ENCODE results near the gene TSACC.

DNA sequence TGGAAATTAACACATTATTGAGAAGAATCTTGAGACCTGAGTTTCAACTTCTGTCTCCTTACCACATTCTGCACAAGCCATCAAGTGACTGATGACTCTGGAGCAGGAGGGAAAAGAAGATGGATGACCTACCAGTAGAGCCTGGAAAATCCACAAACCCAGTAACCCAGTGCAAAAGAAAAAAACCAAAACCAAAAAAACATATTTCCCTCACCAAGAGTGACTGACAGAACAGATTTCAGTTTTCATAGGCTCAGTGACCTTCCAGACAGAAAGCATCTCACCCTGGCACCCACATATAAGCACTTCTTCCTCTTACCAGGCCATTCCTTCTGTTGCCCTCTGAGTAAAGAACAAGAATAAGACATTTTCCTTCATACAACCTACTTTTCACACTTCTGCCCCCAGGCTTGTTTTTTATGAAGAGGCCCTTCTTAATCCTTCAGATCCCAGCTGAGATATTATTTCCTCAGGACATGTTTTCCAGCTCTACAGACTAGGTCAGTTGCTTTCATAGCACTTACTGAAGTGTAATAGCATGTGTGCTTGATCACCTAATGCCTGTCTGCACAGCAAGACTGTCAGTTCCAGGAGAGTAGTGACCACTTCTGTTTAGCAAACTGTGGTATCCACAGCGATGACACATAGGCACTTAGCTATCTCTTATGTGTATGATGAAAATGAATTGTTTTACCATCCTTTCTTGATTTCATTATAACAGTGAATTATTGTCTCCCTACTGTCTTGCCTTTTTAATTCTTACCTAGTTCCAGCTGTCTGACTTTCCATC is 4.0 kb downstream of the TSACC start:
- TF ChIP-seq, protein P1, sequence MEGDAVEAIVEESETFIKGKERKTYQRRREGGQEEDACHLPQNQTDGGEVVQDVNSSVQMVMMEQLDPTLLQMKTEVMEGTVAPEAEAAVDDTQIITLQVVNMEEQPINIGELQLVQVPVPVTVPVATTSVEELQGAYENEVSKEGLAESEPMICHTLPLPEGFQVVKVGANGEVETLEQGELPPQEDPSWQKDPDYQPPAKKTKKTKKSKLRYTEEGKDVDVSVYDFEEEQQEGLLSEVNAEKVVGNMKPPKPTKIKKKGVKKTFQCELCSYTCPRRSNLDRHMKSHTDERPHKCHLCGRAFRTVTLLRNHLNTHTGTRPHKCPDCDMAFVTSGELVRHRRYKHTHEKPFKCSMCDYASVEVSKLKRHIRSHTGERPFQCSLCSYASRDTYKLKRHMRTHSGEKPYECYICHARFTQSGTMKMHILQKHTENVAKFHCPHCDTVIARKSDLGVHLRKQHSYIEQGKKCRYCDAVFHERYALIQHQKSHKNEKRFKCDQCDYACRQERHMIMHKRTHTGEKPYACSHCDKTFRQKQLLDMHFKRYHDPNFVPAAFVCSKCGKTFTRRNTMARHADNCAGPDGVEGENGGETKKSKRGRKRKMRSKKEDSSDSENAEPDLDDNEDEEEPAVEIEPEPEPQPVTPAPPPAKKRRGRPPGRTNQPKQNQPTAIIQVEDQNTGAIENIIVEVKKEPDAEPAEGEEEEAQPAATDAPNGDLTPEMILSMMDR (IDR thresholded peaks at IDR 0.05), result no peak
- TF ChIP-seq POLR2A (IDR thresholded peaks at IDR 0.05), result no peak
